ENCODE data around the gene TIMELESS.
"Not testable (repeated sequence)": the region's sequence is repeated elsewhere in the genome, so short reads cannot be mapped to it uniquely, and the experiment has no call there.

The TIMELESS gene

DNA sequence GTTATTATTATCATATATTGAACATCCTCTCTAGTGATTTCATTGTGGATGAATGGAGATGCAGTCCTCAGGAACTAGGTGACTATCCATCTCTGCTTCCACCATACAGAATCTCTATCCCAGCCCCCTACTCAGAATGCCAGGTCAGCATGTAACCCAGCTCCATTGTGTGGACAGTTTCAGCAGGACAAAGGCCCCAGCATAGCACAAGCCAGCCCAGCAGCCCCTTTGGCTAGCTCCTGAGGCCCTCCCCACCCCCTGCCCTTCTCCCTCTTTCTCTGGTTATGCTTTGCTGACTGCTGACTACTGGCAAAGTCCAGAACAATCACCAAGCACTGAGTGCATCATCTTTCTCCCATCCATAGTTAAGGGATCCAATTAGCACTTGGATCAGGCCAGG lies 13.3 kb upstream of the TIMELESS start:
- no peak for DNase-seq (ENCODE audit: low read depth)

DNA sequence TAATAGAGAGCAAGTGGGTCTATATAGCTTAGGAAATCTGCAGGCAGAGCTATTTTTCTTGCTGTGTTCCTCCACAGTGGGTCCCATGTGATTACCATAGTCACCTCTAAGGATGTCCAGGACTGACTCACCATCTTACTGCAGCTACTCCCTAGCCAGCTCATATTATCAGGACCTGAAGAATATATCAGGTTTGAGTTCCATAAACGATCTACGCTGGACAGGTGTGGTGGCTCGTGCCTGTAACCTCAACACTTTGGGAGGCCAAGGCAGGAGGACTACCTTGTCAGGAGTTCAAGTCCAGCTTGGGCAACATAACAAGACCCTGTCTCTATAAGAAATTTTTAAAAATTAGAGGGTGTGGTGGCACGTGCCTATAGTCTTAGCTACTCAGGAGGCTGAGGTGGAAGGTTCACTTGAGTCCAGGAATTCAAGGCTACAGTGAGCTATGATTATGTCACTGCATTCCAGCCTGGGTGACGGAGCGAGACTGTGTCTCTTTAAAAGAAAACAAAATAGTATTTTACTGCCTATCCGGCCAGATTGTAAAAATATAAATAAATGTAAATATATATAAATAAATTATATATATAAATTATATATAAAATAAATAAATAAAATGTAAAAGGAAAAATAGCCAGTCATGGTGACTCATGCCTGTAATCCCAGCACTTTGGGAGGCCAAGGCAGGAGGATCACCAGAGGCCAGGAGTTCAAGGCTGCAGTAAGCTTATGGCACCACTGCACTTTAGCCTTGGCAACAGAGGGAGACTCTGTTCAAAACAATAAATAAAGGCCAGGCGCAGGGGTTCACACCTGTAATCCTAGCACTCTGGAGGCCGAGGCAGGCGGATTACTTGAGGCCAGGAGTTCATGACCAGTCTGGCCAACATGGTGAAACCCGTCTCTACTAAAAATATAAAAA lies 12.3 kb upstream of the TIMELESS start:
- DNase-seq (ENCODE audit: low read depth), result peak; percentile 61

DNA sequence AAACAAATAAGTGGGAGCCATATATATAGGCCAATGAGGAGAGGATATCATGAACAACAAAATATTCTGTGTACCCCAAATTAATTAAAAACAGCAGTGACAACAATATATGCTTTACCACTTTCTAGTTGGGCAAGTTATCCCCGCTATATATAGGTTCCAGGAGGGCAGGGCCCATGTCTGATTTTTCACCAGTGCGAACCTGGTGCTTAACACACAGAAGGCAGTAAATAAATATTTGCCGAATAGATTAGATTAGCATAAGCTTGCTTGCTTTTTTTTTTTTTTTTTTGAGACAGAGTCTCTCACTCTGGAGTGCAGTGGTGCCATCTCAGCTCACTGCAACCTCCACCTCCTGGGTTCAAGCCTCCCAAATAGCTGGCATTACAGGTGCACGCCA lies 8.6 kb upstream of the TIMELESS start:
- no peak for DNase-seq (ENCODE audit: low read depth)

DNA sequence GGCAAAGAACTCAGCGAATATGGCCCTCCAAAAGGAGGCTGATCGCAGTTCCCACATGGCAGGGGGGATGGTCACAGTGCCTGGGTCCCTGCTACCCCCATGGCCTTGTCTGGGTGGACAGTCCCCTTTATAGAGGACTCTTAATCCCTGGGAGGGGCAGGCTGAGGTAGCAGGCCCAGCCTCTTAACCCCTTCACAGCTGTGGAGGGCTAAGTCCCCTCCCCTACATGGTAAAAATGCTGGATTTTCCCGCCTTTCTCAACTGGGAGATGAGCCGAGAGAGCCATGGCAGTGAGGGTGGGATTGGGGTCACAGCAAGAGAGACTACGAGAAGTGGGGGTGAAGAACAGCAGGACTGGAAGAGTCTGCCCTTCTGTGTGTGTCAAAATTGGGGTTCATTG lies 5.3 kb upstream of the TIMELESS start, which contains the start of gene MIP:
TSS of gene MIP (minus strand) at position 101 of the 400 bp plus-strand sequence. CDS start at position 57, 44 bp downstream.
- no peak for DNase-seq (ENCODE audit: low read depth)

DNA sequence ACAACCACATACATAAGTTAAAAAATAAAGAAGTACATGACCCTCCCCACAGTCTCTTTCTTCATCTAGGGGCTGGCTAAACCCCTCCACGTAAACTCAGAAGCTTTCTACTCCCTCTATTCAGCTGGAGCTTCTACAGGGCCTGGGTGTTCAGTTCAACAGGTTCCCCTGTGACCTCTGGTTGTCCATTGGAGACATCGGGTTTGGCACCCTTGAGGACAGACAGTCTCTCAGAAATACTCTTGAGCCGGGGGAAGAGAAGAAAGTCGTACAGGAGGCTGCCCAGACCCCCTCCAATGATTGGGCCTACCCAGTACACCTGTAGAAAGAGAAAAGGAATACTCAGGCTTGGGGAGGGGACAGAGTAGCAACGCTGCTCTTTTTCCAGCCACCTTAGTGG lies 1.9 kb upstream of the TIMELESS start:
- no peak for DNase-seq (ENCODE audit: low read depth)

DNA sequence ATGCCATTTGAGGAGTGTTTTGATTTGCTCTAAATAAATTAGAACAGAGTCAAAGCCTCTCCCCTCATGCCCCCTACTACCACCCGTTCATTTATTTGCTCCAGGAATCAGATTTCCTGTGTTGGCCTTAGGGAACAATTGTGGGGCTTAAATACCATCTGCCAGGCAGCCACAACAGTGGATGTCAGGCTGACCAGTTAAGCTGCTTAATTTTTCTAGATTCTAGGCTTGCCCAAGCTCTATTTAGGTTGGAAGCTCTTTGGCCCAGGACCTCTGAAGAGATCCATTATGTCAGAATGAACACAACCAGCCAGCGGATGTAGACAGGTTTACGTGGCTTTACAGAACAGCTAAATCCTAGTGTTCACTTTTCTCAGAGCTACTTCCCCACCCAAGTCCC lies 1.0 kb upstream of the TIMELESS start:
- DNase-seq (ENCODE audit: low read depth), result no peak

DNA sequence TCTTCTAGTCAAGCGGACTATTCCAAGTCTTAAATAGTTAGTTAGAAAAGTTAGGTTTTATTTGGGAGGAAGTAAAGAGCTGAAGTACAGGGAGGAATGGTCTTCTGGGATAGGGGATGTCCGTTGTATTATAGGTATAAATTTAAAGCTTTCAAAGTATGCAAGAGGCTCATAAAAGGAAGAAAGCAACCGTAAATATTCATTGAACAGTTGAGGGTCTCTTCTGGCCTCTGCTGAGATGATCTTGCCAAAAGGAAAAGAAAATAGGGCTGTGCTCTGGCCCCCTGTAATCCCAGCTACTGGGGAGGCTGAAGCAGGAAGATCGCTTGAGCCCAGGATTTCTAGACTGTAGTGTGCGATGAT lies 377 bp upstream of the TIMELESS start:
- DNase-seq (ENCODE audit: low read depth), result no peak

DNA sequence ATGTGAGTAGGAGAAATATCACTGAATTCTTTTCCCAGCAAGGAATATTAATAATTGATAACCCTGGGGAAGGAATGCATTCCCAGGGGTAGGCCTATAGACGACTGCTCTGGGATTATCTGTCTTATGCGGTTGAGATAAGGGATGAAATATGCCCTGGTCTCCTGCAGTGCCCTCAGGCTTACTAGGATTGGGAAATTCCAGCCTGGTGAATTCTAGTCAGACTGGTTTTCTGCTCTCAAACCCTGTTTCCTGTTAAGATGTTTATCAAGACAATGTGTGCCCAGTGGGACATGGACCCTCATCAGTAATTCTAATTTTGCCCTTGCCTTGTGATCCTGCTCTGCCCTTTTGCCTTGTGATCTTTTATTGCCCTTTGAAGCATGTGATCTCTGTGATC lies 6.0 kb downstream of the TIMELESS start:
- DNase-seq (ENCODE audit: low read depth), result not testable (repeated sequence)

DNA sequence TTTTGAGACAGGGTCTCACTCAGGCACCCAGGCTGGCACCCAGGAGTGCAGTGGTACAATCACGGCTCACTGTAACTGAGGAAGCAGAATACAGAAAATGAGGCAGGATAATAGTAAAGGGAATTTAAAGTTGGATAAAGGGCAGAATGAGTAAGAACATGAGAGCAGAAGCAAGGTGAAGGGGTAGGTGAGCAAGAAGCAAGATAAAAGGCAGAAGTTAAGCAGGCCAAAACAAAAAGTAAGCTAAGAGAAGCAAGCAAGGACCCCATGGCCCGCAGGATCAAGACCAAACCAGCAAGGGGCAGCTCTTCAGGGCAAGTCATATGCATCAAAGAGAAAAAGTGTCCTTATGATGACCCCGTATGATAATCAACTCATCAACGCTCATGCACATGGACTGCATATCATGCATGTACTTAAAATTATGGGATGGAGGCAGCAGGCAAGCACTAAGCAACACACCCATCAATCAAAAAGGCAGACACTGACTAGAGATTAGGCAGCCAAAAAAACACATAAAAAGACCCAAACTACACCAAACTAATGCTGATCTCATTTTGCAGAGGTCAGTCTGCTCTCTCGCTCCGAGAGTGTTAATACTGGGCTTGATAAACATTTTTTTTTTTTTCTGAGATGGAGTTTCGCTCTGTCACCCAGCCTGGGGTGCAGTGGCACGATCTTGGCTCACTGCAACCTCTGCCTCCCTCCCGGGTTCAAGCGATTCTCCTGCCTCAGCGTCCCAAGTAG lies 11.6 kb downstream of the TIMELESS start:
- no peak for DNase-seq (ENCODE audit: low read depth)

DNA sequence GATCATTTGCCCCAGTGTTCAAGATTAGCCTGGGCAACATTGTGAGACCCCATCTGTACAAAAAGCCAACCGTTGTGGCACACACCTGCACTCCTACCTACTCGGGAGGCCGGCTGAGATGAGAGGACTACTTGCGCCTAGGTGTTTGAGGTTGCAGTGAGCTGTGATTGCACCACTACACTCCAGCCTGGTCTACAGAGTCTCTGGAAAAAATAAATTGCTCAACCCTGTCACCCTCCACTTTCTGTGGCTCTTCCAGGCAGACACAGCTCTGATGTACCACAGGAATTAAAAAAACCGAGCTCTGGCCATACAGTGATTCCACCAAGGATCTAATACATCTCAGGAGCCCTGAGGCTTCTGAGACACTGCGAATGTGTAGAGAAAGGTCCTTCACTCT lies 14.4 kb downstream of the TIMELESS start:
- no peak for DNase-seq (ENCODE audit: low read depth)

DNA sequence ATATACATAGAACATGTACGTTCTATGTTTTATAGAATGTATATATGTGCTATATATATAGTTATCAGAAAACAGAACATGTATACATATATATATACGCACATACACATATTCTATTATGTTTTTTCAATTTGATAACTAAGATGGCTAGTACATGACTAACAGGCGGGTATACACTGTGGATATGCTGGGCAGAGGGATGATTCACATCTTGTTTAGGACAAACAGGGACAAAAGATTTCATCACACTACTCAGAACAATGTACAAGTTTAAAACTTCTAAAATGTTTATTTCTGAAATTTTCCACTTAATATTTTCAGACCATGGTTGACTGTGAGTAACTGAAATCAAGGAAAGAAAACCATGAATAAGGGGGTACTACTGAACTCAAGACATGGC lies 17.4 kb downstream of the TIMELESS start:
- DNase-seq (ENCODE audit: low read depth), result peak; percentile 72

DNA sequence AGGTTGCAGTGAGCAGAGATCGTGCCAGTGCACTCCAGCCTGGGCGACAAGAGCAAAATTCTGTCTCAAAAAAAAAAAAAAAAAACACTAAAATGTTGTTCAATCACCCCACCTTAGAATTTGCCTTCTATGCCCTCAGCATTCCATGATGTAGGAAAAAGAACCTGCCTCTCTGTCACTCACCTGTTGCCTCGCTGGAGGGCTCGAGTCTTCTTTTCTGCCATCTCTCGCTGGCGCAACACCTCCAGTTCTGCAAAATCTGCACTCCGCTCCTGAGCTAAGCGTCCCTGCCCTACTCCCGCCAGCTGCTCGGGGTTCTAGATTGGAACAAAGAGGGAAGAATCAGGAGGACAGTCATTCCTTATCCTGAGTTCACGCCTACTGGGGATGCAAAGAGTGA lies 17.9 kb downstream of the TIMELESS start:
- no peak for DNase-seq (ENCODE audit: low read depth)

DNA sequence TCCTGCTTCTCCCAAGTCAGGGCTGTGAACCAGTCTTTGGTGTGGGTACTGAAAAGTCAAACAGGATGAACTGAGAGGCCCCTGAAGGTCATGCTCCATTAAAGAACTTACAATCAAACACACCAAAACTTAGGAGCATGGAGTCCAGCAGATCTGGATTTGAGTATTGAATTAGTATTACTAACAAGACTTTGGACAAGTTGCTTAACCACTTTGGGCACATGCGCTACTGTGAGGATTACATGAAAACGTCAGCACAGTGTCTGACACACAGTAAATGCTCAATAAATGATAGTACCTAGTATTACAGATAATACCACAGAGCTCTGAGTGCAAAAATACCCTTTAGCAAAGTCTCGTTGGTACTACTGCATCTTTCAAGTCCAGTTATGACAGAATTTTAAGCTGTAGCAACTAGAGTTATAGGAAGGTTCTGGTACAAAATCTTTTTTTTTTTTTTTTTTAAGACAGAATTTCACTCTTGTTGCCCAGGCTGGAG lies 23.2 kb downstream of the TIMELESS start:
- DNase-seq (ENCODE audit: low read depth), result no peak

DNA sequence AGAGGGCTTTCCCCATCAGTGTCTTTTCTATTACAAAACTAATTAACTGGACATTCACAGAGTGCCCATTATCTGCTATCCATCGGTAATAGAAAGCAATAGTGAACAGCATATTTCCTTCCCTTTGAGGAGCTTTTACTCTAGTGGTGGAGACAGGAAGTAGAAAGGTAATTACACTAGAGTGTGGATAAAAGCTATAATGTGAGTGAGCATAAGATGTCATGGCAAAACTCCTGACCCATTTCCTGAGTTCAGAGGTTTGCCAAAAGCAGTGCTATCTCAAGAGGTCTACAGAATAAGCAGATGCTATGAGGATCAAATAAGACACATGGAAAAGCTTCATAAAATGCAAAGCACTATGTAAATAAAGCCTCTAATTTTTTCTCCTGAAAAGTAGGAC lies 24.0 kb downstream of the TIMELESS start:
- no peak for DNase-seq (ENCODE audit: low read depth)

DNA sequence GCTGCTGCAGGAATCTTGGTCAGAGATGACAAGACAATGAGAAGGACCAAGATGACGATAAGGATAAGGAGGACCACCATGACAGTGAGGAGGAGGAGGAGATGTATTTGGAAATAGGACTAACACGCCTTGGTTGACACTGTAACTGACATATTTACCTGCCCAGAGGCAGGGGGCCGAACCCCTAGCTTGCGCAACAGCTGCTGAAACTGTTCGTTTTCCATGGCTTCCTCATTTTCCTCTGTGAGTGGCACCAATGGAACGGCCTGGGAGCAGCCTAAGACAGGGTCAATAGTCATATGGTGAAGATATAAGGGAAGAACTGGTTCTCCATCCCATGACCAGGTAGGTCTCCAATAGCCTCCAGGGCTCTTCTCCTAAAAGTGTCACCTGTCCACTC lies 28.8 kb downstream of the TIMELESS start:
- DNase-seq (ENCODE audit: low read depth), result no peak

DNA sequence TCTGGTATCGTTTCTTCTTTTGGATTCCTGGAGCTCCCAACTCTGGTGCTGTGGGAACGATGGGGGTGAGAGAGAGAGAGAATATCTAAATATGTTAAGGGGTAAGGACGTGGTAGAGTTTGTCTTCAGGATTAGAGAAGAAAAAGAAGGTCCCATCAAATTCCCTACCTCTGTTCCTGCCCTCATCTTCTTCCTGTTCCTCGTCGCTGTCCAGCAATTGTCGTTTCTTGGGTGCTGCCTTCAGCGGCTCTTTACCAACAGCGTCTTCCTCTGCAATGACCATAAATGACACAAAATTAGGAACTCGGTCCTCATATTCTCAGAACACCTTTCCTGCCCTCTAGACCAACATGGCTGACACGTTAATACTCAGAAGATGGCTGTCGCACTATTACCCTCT lies 31.5 kb downstream of the TIMELESS start:
- no peak for DNase-seq (ENCODE audit: low read depth)

DNA sequence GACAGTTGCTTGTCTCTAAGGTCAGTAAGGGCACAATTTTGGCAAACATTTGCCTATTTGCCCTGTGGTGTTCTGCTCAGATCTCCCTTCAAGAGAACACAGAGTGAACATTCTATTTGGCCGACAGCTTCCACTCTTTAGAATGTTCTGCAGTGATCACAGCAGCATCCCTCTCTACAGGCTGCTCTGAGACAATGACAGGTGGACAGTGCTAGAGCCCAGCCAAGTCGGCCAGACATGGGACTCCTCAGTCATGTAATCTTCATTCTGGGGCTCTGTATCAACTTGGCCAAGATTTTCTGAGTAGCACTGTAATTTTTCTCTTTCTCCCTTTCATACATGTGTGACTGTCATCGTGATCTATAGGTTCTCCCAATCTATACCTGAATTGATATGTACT lies 34.8 kb downstream of the TIMELESS start:
- DNase-seq (ENCODE audit: low read depth), result no peak

DNA sequence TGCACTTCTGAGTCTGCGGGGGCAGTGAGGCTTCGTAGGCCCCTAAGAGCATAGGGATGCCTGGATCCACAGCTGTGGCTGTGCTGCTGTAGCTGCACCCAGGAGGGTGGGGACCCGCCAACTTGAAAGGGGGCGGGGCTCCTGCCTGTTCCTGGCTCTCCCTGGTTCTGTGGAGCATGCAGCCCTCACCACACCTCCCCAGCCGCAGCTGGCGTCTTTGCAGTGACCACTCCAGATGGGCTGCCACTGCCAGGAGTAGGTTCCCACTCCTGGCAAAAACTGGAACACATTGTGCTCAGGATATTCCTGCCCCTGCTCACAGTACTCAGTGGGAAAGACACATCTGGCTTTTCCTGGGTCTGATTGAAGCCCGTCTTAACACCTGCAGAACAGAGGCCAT lies 35.8 kb downstream of the TIMELESS start:
- DNase-seq (ENCODE audit: low read depth), result no peak

DNA sequence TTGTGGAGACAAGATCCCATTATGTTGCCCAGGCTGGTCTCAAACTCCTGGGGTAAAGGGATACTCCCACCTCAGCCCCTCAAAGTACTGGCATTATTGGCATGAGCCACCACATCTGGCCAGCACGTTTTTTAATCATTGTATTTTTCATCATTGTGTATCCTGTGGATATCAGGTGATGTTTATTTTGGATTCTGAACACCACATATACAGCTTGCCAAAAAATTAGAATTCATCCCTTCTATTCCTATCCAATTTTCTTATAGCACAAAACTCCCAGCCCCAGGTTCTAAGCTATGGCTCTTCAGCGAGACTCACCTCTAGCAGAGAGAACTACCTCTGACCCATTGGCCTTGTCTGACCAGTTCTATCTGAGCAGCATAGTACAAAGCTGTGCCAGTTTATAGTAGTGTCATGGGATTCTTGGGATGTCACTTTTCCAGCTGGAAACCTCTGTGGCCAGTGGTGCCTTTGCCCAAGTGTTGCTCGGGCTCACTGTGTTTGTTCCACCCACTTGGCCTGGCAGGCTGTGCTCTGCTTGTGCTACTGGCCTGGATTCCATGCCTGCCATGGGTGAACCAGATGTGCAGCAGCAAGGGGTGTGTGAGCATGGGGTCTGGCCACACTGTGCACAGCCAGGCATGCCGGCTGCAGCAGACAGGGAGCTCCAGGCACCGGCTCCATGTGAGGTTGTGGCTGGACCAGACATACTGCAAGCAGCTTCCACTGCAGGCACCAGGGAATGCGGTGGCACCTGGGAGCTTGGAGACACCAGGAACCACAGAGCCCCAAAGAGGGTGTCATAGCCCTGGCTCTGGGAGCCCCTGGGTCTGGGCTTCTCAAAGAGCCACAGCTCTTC lies 37.2 kb downstream of the TIMELESS start:
- DNase-seq (ENCODE audit: low read depth), result no peak

DNA sequence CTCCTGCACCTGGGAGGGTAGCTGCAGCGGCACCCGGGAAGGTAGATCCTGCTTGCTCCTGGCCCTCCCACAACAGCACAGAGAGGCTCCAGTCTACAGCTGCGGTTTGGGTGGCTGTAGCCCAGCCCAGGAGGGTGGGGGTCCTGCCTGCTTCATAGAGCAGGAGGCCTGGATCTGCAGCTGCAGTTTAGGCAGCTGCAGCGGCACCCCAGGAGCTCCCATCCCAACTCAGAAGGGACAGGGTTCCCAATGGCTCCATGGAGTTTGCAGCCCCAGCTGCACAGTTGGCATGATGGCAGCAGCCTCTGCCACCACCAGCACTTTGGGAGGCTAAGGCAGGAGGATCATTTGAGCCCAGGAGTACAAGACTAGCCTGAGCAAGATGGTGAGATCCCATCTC lies 38.5 kb downstream of the TIMELESS start:
- DNase-seq (ENCODE audit: low read depth), result no peak

DNA sequence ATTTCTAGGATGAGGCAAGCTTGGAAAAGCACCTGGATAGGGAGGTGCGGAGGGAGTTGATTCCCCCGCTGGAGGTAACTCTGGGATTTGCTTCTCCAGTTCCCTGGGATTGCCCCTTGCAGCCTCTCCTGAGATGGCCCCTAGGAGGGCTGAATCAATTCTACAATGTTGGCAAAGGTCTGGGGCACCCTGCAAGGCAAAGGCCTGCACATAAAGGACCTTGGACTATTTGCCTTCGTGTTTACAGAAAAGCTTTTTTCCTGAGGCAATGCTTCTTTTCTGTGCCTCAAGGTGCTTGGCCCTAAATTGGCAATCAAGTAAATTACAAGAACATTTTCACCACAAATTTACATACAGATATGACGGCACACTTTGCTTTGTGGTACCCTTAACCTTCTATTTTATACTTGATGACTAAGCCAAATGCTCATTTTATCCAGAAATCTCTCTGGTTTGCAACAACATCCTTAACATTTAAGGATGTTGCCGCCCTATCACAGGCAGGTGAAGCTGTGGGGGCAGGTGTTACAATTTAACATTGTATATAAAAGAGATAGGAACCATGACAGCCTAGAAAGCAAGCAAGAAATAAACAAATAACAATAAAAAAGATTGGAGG lies 40.3 kb downstream of the TIMELESS start:
- no peak for DNase-seq (ENCODE audit: low read depth)

DNA sequence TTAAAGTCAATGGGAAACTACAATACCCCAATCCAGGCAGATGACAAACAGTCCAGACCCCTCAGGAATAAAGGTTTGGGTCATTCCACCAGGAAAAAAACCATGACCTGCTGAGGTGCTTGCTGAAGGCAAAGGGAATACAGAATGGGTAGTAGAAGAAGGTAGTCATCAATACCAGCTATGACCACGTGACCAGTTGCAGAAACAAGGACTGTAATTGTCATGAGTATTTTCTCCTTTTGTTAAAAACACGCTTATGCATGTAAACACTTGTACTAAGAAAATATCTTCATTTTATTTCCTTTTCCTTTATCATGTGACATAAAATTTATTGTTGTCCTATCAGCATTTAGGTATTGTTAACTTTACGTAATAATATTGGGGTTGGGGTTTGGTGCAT lies 45.0 kb downstream of the TIMELESS start:
- not testable (repeated sequence) for DNase-seq (ENCODE audit: low read depth)

Data from iris pigment epithelial cell (primary cell).